GM18861 (cell line): ENCODE results near the gene TEX9.

Experiments used
- ATAC-seq: cut with Tn5 transposase; IDR thresholded peaks from one replicate; pipeline ENCODE4 v1.9.1; 2021; ENCODE audit not compliant: unreplicated experiment

TEX9 gene

GRCh38 chr15:56442354-56442753 lies 77.1 kb downstream of the TEX9 start:
- no peak for ATAC-seq

DNA sequence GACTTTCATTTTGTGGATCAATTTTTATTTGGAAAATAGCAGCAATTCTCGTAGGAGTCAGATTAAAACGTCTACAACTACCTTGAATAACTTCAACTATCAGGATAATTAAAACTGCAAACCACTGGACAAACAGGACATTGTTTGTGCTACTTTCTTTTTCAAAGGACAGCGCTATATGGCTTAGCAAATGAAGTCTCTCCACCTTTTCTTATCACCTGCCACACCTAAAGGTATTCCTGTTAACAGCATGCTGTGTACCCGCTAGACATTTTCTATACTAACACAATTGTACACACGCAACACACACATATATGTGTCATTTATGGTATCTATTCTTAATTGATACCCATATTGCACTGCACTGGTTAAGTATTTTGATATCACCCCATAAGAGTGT lies 80.5 kb downstream of the TEX9 start:
- ATAC-seq = no peak

GRCh38 chr15:56454836-56455235 lies 89.6 kb downstream of the TEX9 start:
- ATAC-seq = no peak

GRCh38 chr15:56456229-56456628 lies 91.0 kb downstream of the TEX9 start:
- no peak for ATAC-seq

GRCh38 chr15:56459096-56459495 lies 93.9 kb downstream of the TEX9 start:
- no peak for ATAC-seq

DNA sequence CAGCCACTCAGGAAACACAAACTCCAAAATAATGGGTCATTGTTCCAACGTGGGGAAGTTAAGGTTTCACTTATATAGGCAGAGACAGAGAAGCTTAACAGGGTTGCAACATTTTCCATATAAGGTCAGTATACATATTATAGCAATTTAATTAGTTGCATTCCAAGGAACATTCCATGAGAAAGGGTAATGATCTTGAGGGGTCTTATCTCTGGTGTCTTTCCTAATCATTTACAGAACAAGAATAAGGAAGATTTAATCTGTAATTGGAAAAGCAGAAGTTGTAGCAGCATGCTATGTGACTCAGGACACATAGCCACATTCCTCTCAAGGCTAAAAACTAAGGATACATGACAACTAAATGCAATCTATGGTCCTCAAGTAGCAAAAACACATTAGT lies 94.8 kb downstream of the TEX9 start:
- no peak for ATAC-seq

DNA sequence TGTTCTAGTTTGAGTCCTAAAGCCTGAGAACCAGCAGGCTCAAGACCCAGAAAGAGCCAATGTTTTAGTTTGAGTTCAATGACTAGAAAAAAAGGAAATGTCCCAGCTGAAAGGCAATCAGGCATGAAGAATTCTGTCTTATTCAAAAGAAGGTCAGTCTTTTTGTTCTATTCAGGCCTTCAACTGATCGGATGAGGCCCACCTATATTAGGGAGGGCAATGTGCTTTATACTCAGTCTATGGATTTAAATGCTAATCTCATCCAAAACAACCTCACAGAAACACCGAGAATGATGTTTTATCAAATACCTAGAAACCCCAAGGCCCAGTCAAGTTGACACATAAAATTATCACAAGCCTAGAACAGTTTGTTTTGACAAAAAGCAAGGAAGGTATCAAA lies 95.7 kb downstream of the TEX9 start:
- no peak for ATAC-seq

DNA sequence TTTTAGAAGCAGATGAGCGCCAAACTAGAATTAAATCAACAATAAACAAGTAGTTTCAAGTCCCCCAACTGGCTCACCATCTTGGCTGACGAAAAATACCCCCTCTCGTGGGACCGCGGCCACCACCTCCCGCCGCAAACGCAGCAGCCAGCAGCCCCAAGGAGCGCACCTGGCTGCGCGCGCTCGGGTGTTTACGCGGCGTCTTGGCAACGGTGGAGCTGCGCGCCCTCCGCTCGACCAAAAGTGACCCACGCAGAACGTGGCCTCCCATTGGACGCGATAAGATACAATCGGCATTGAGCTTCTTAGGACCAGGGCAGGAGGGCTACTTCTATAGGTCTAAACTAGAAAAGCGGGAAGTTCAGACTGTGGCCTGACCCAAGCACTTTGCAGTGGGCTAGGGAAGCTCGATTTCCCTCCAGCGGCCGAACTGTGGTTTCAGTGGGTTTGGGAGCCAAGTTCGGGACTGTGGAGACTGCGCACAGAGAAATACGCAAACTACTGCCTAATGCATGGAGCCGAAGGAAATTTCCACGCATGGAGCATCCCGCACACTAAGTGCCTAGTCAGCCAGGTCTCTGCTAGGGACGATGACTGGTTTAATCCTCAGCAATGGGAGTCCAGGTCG lies 99.8 kb downstream of the TEX9 start, which contains the start of gene MNS1:
TSS of gene MNS1 (minus strand) at position 245 of the 628 bp plus-strand sequence. CDS start at position 80, 165 bp downstream.
- peak; percentile 95 for ATAC-seq

- ATAC-seq = no peak
These were observed 102.4 kb downstream of the TEX9 start for GRCh38 chr15:56467616-56468015.

GRCh38 chr15:56468401-56468800 lies 103.2 kb downstream of the TEX9 start:
- peak; percentile 48 for ATAC-seq

DNA sequence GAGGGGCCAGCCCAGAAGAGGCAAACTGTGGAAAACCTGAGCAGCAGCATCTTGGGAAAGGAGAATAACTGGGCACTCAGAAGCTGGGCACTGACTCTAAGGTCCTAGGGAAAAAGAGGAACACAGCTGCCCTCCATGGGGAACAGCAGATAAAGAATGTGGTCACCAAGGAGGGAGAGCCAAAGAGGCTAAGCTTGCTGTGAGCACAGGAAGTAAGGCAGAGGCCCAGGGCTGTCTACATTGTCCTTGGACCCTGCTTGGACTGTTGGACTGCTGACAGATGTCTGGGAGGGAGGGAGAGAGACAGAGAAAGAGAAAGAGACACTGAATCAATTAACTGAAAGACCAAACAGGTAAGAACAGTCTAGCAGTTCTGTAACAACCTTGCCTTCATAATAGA lies 104.3 kb downstream of the TEX9 start:
- ATAC-seq = no peak

DNA sequence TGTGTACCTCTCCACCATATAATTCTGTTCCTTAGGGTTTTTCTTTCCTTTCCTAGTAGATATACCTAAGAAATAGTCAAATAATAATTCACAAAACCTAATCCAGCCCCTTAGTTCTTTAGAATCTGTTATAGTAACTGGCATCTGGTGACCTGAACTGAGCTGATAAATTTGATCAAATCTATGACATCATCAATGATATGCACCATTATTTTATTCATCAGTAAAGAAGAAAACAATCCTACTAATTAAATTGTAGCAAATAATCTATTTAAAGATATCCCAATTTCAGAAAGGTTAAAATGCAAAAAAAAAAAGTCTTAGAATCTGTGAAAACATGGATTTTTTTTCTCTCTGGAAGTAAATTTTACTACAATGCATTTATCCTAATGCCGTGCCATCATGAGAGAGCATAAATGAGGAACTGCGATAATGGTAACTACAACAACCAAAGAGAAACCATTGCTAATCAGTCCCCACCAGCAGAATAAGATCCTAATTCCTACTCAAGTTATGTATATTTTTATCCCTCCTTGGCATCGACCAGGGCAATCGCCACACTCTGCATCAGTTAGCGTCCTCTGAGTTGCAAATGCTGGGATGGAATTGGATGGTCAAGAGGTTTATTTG lies 106.3 kb downstream of the TEX9 start:
- ATAC-seq = no peak

GRCh38 chr15:56472278-56472677 lies 107.1 kb downstream of the TEX9 start:
- no peak for ATAC-seq

DNA sequence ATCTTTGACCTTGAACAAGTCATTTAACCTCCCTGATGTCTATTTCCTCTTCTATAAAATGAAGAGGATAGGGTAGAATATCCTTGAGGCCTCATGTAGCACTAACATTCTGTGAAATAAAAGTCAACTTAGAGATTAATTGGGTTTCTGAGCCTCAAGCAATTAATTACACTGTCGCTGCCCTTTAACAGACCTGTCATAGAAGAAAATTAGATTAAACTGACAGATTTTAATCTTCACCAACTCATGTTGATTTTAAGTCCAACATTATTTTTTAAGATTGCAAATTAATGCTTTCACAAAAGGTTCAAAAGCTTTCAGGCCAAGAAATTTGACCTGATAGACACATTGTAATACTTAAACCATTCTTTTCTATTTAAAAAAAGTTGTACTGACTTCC lies 107.8 kb downstream of the TEX9 start:
- no peak for ATAC-seq

DNA sequence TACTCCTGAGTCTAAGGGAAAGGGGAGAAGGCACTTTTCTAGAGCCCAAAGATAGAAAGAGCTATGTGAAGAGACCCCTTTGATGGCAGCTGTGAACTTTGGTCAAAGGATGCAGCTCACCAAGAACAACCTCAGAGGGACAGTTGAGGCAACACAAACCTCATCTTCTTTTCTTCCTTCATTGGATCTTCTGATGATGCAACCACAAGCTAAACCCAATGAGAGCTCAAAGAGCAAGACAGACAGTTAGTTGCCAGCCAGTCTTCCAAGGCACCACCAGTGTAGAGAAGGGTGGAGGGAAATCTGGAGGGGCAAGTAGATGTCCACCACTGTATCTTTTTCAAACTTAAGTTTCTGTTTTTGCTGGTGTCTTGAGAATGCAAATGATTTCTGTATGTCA lies 110.1 kb downstream of the TEX9 start:
- no peak for ATAC-seq
